Body of pancreas (tissue), 4 donors: ENCODE measurements around the gene NT5DC3. TPM values are rescaled to one million over a fixed set of nuclear protein-coding genes. Genes with fewer than 3 reads are reported as not detected.

Experiments used
- ATAC-seq: fragments of 150-250 bp; one replicate; pipeline ENCODE4 v1.9.1; 2016
- DNase-seq, 4 donors: peaks; one replicate each; pipeline ENCODE4 v3.0.0-alpha.2; 2019
- H3K27ac ChIP-seq, 4 donors: fragments of 200-600 bp; sonication (generic); 1 replicate in 3 of 4; 2 replicates in 1 of 4; pipeline versions ENCODE4 v1.5.1 to v1.6.1; 2016 to 2019; ENCODE audit warnings: mild to moderate bottlenecking in 1 of 4, mixed read lengths in 1 of 4, moderate library complexity in 1 of 4
- H3K27me3 ChIP-seq, 2 donors: fragments of 200-600 bp; sonication (generic); one replicate each; pipeline ENCODE4 v1.6.0; 2016; ENCODE audit warnings: mild to moderate bottlenecking in 1 of 2
- H3K36me3 ChIP-seq, 2 donors: fragments of 200-600 bp; sonication (generic); replicated peaks in 1 of 2; 2 replicates each; pipeline ENCODE4 v1.5.1; 2016; ENCODE audit warnings: low read depth in 2 of 2; ENCODE audit not compliant: insufficient read depth in 1 of 2
- H3K4me1 ChIP-seq: fragments of 200-600 bp; sonication (generic); one replicate; pipeline ENCODE4 v1.6.0; 2016
- H3K4me3 ChIP-seq, 2 donors: fragments of 200-600 bp; sonication (generic); 1 replicate in 1 of 2; 2 replicates in 1 of 2; pipeline ENCODE4 v1.5.1; 2016 to 2019
- H3K9me3 ChIP-seq, 3 donors: fragments of 200-600 bp; sonication (generic); 1 replicate in 2 of 3; 2 replicates in 1 of 3; pipeline ENCODE4 v1.5.1; 2016
- POLR2A ChIP-seq, 3 donors: fragments of 450-650 bp; IDR thresholded peaks; one replicate each; pipeline ENCODE4 v1.6.1; 2016; ENCODE audit warnings: antibody characterized with exemption in 3 of 3, mild to moderate bottlenecking in 2 of 3
- WGBS, 2 donors: methylation state at CpG; one replicate each; pipeline ENCODE4 v1.1.5; 2017; 5-methylcytosine and 5-hydroxymethylcytosine counted together
- intact Hi-C: fragments of 100-400 bp; cut with DNase I; formaldehyde crosslinking; loops from one replicate; pipeline ENCODE4 v1.15.1; 2023
- total RNA-seq, 2 donors: library from RNA; depleted of rRNA; stranded (reverse); fragments of >200 nt; gene quantifications; one replicate each; pipeline ENCODE4 v1.1.0, GENCODE V29; 2016
- TF ChIP-seq, protein P1 (sequence below), 7 experiments: fragments of 450-650 bp in 4 of 7; fragments of 200-600 bp in 3 of 7; sonication (generic) in 3 of 7; IDR thresholded peaks; one replicate each; pipeline ENCODE4 v1.5.1; 2016 to 2019; ENCODE audit warnings: antibody characterized with exemption in 7 of 7

Gene NT5DC3
- 10 to 100 TPM in 1 of 2 donors, 1 to 10 TPM in 1; 5.2 to 14.5 TPM for total RNA-seq

- 0% methylated on average over 6 to 63 of the region's 86 CpGs for WGBS, 2 donors
- peak; percentile 84 to 88 (median 86) for DNase-seq
- peak; percentile 81 to 94 (median 85) for TF ChIP-seq POLR2A (IDR thresholded peaks at IDR 0.05)
- TF ChIP-seq, protein P1, sequence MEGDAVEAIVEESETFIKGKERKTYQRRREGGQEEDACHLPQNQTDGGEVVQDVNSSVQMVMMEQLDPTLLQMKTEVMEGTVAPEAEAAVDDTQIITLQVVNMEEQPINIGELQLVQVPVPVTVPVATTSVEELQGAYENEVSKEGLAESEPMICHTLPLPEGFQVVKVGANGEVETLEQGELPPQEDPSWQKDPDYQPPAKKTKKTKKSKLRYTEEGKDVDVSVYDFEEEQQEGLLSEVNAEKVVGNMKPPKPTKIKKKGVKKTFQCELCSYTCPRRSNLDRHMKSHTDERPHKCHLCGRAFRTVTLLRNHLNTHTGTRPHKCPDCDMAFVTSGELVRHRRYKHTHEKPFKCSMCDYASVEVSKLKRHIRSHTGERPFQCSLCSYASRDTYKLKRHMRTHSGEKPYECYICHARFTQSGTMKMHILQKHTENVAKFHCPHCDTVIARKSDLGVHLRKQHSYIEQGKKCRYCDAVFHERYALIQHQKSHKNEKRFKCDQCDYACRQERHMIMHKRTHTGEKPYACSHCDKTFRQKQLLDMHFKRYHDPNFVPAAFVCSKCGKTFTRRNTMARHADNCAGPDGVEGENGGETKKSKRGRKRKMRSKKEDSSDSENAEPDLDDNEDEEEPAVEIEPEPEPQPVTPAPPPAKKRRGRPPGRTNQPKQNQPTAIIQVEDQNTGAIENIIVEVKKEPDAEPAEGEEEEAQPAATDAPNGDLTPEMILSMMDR (IDR thresholded peaks at IDR 0.05) = peak in 1 of 7 experiments; percentile 33
- H3K36me3 ChIP-seq = no peaks in the 10 kb centered on the region
- H3K4me3 ChIP-seq = peak within 1 kb of the TSS; percentile 63 to 64
- ATAC-seq = peak; percentile 94
- intact Hi-C loops = no loop called here
- H3K4me1 ChIP-seq = peaks cover 27% of the 10 kb centered on the region
- no peaks in the 10 kb centered on the region for H3K27me3 ChIP-seq
- H3K27ac ChIP-seq = peak within 1 kb of the TSS; percentile 63 to 87 (median 76)
- no peaks in the 10 kb centered on the region for H3K9me3 ChIP-seq
These were observed at the start of gene NT5DC3 for GRCh38 chr12:103840876-103841689. NT5DC3 (minus strand) TSS chr12:103841234; CDS start chr12:103841156, 78 bp downstream.

DNA sequence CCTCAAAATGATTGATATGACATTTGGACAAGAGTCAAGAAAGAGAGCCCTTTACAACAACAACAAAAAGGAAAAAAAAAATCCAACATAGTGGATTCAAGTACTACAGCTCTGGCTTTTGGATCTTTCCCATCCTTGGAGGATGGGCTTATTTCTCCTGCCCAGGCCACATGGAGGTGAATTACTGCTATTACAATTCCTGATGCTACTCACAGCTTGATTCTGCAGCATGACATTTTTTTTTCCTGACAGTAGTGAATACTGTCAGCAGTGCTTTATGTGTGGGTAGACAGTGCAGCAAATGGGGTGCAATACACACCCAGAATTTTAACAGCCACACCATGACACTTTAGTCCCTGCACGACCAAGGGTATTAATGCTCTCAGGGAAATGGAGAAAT lies 46.7 kb upstream of the NT5DC3 start:
- TF ChIP-seq POLR2A (IDR thresholded peaks at IDR 0.05) = no peak
- TF ChIP-seq, protein P1 (IDR thresholded peaks at IDR 0.05) = no peak
- Histone ChIP-seq H3K4me1 (peaks cover 7% of the 10 kb centered on the region), H3K9me3 (no peaks in the 10 kb centered on the region), H3K27me3 (no peaks in the 10 kb centered on the region), H3K4me3 (no peak overlapping the region), H3K36me3 (no peaks in the 10 kb centered on the region), H3K27ac (no peak overlapping the region)
- no peak for ATAC-seq
- 40 to 61% methylated on average over 1 of the region's 1 CpG for WGBS, 2 donors
- intact Hi-C loops = no loop called here
- no peak for DNase-seq

DNA sequence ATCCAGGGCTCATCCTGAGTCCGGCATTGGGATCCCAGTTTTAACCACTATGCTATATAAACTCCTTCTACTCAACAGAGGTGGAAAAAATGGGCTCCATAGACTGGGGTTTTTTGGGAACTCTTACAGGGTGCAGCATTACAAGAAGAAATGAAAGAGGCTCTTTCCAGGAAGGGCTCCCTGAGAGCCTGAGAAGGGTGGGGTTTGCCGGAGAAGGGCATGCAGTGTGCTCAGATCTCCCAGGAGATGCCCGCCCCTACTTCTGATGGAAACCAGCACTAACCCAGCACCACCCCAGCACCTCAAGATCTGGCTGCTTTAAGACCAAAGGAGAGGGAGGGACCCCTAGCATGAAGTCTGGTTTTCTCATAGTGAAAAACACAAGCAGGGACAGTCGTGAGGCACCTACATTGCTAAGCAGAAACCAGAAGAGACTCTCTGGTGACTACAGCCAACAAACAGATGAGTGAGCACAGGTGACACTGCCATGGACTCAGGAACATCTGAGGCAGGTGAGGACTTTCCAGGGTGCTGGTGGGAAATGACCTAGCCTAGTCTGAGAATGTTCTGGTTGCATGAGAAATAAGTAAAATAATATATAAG lies 45.3 kb upstream of the NT5DC3 start:
- H3K36me3 ChIP-seq = no peaks in the 10 kb centered on the region
- no peak for DNase-seq
- no peak overlapping the region for H3K27ac ChIP-seq
- peaks cover 7% of the 10 kb centered on the region for H3K4me1 ChIP-seq
- no peaks in the 10 kb centered on the region for H3K9me3 ChIP-seq
- 34 to 64% methylated on average over 2 to 4 of the region's 4 CpGs for WGBS, 2 donors
- intact Hi-C loops = no loop called here
- ATAC-seq = no peak
- no peak overlapping the region for H3K4me3 ChIP-seq
- TF ChIP-seq, protein P1 (IDR thresholded peaks at IDR 0.05) = no peak
- TF ChIP-seq POLR2A (IDR thresholded peaks at IDR 0.05) = no peak
- H3K27me3 ChIP-seq = no peaks in the 10 kb centered on the region

DNA sequence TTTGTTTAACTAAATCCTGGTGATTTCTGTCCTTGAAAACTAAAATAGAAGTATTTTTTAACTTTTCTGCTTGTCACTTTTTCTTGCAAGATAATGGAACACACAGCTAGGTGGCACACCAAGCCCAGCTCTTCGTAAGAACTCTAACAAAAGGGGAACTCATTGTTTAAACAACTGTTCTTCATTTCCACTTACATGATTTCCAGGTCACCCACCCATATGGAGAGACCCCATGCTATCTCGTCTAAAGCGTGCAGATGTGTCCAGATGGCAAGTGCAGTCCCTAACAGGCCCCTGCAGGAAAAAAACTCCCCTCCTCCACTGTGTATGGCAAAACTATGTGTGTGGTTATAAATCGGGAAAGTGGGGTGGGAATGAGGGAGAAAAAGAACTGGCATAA lies 43.3 kb upstream of the NT5DC3 start:
- H3K4me3 ChIP-seq = no peak overlapping the region
- peak in 1 of 4 donors; percentile 14 for DNase-seq
- H3K4me1 ChIP-seq = peaks cover 7% of the 10 kb centered on the region
- no peak for ATAC-seq
- H3K36me3 ChIP-seq = no peaks in the 10 kb centered on the region
- intact Hi-C loops = no loop called here
- H3K27ac ChIP-seq = no peak overlapping the region
- H3K27me3 ChIP-seq = no peaks in the 10 kb centered on the region
- H3K9me3 ChIP-seq = no peaks in the 10 kb centered on the region
- no peak for TF ChIP-seq POLR2A (IDR thresholded peaks at IDR 0.05)
- TF ChIP-seq, protein P1 (IDR thresholded peaks at IDR 0.05) = peak in 3 of 7 experiments; percentile 37 to 39 (median 39)
- 10 to 25% methylated on average over 4 of the region's 4 CpGs for WGBS, 2 donors
